Measurements from ENCODE around the gene MGAT5B. TPM values are rescaled to one million over a fixed set of nuclear protein-coding genes. Genes with fewer than 3 reads are reported as not detected.

Gene MGAT5B
- total RNA-seq, 1 experiment from 2014 or later = 1.0 TPM

- Mint-ChIP-seq H3K27ac (ENCODE audit: unreplicated experiment) (no peak overlapping the region), H3K36me3 (ENCODE audit: insufficient read depth, unreplicated experiment) (peaks cover 5% of the 10 kb centered on the region), H3K4me3 (ENCODE audit: low read depth, unreplicated experiment) (no peak overlapping the region), H3K9me3 (ENCODE audit: low read depth, unreplicated experiment) (no peaks in the 10 kb centered on the region), H3K27me3 (ENCODE audit: unreplicated experiment) (peaks cover 68% of the 10 kb centered on the region), H3K4me1 (ENCODE audit: low read depth, unreplicated experiment) (no peaks in the 10 kb centered on the region)
- no peak for DNase-seq
- intact Hi-C loops (cut with micrococcal nuclease; ENCODE audit: unreplicated experiment) = no loop called here
- no TSS peak for BruUV-seq (replicated peaks)
- TF ChIP-seq CTCF (IDR thresholded peaks at IDR 0.05; ENCODE audit: unreplicated experiment) = no peak
- CTCF ChIA-PET = no interaction called here
These were observed 15.7 kb downstream of the MGAT5B start for GRCh38 chr17:76883744-76884525.

- Mint-ChIP-seq H3K9me3 (ENCODE audit: low read depth, unreplicated experiment) (no peaks in the 10 kb centered on the region), H3K27me3 (ENCODE audit: unreplicated experiment) (peaks cover 55% of the 10 kb centered on the region), H3K27ac (ENCODE audit: unreplicated experiment) (no peak overlapping the region), H3K36me3 (ENCODE audit: insufficient read depth, unreplicated experiment) (peaks cover under 1% of the 10 kb centered on the region), H3K4me1 (ENCODE audit: low read depth, unreplicated experiment) (no peaks in the 10 kb centered on the region), H3K4me3 (ENCODE audit: low read depth, unreplicated experiment) (no peak overlapping the region)
- intact Hi-C loops (cut with micrococcal nuclease; ENCODE audit: unreplicated experiment) = no loop called here
- no peak for DNase-seq
- no TSS peak for BruUV-seq (replicated peaks)
- CTCF ChIA-PET = no interaction called here
- no peak for TF ChIP-seq CTCF (IDR thresholded peaks at IDR 0.05; ENCODE audit: unreplicated experiment)
These were observed 17.0 kb downstream of the MGAT5B start for GRCh38 chr17:76884995-76885893.

GRCh38 chr17:76885894-76886290 is 17.7 kb downstream of the MGAT5B start:
- no peak for DNase-seq
- Mint-ChIP-seq H3K27me3 (ENCODE audit: unreplicated experiment) (peaks cover 49% of the 10 kb centered on the region), H3K27ac (ENCODE audit: unreplicated experiment) (no peak overlapping the region), H3K4me3 (ENCODE audit: low read depth, unreplicated experiment) (no peak overlapping the region), H3K36me3 (ENCODE audit: insufficient read depth, unreplicated experiment) (no peaks in the 10 kb centered on the region), H3K9me3 (ENCODE audit: low read depth, unreplicated experiment) (no peaks in the 10 kb centered on the region), H3K4me1 (ENCODE audit: low read depth, unreplicated experiment) (no peaks in the 10 kb centered on the region)
- intact Hi-C loops (cut with micrococcal nuclease; ENCODE audit: unreplicated experiment) = no loop called here
- no TSS peak for BruUV-seq (replicated peaks)
- TF ChIP-seq CTCF (IDR thresholded peaks at IDR 0.05; ENCODE audit: unreplicated experiment) = no peak
- CTCF ChIA-PET = interaction anchor here (1.3 kb wide), 1 partner anchor 14 kb away, joined by 3 read pairs; no protein-coding TSS in a partner anchor

GRCh38 chr17:76886395-76886794 is 18.2 kb downstream of the MGAT5B start:
- CTCF ChIA-PET = interaction anchor here (1.3 kb wide), 1 partner anchor 14 kb away, joined by 3 read pairs; no protein-coding TSS in a partner anchor

More at GRCh38 chr17:76886395-76886794, 18.2 kb downstream of the MGAT5B start:
- H3K4me3 Mint-ChIP-seq (ENCODE audit: low read depth, unreplicated experiment) = no peak overlapping the region
- peaks cover 44% of the 10 kb centered on the region for H3K27me3 Mint-ChIP-seq (ENCODE audit: unreplicated experiment)
- no TSS peak for BruUV-seq (replicated peaks)
- H3K4me1 Mint-ChIP-seq (ENCODE audit: low read depth, unreplicated experiment) = no peaks in the 10 kb centered on the region
- H3K9me3 Mint-ChIP-seq (ENCODE audit: low read depth, unreplicated experiment) = no peaks in the 10 kb centered on the region
- no peak overlapping the region for H3K27ac Mint-ChIP-seq (ENCODE audit: unreplicated experiment)
- DNase-seq = no peak
- intact Hi-C loops (cut with micrococcal nuclease; ENCODE audit: unreplicated experiment) = no loop called here
- no peak for TF ChIP-seq CTCF (IDR thresholded peaks at IDR 0.05; ENCODE audit: unreplicated experiment)
- H3K36me3 Mint-ChIP-seq (ENCODE audit: insufficient read depth, unreplicated experiment) = no peaks in the 10 kb centered on the region

Data from Calu3 (cell line).